SK-N-SH treated with all-trans-retinoic acid at 6 μM for 48 hours (cell line): ENCODE measurements around the gene C11orf97.

Experiments used
- ATAC-seq: fragments of 200-7000 bp; cut with Tn5 transposase; 3 replicates; pipeline ENCODE4 v1.9.1; 2020; ENCODE audit warnings: mild to moderate bottlenecking, moderate library complexity
- ARNTL ChIP-seq: fragments of 450-650 bp; formaldehyde crosslinking; IDR thresholded peaks from 2 replicates; pipeline ENCODE4 v1.5.0; 2020; ENCODE audit warnings: low read depth, mild to moderate bottlenecking, moderate library complexity, borderline replicate concordance
- BACH2 ChIP-seq: fragments of 250-450 bp; sonication (Bioruptor Pico); IDR thresholded peaks from 2 replicates; pipeline ENCODE4 v1.9.0; 2021; ENCODE audit warnings: mild to moderate bottlenecking, borderline replicate concordance
- CREB5 ChIP-seq: fragments of 250-450 bp; sonication (Bioruptor Pico); IDR thresholded peaks from 2 replicates; pipeline ENCODE4 v1.5.1; 2020; ENCODE audit warnings: low read depth, mild to moderate bottlenecking, moderate library complexity
- CSRNP3 ChIP-seq: fragments of 250-450 bp; sonication (Bioruptor Pico); IDR thresholded peaks from 2 replicates; pipeline ENCODE4 v1.5.1; 2021; ENCODE audit warnings: mild to moderate bottlenecking, moderate library complexity
- ESRRG ChIP-seq: fragments of 250-450 bp; sonication (Bioruptor Pico); IDR thresholded peaks from 2 replicates; pipeline ENCODE4 v1.6.1; 2021; ENCODE audit warnings: mild to moderate bottlenecking
- GLIS3 ChIP-seq: fragments of 250-450 bp; sonication (Bioruptor Pico); IDR thresholded peaks from 2 replicates; pipeline ENCODE4 v1.5.0; 2020; ENCODE audit warnings: mild to moderate bottlenecking, moderate library complexity
- OSR1 ChIP-seq: fragments of 250-450 bp; sonication (Bioruptor Pico); IDR thresholded peaks from 2 replicates; pipeline ENCODE4 v1.8.0; 2022; ENCODE audit warnings: moderate library complexity, mild to moderate bottlenecking, inconsistent platforms
- PATZ1 ChIP-seq: fragments of 250-450 bp; sonication (Bioruptor Pico); IDR thresholded peaks from 2 replicates; pipeline ENCODE4 v1.8.0; 2020; ENCODE audit warnings: mild to moderate bottlenecking, moderate library complexity, borderline replicate concordance
- POU6F1 ChIP-seq: fragments of 250-450 bp; sonication (Bioruptor Pico); IDR thresholded peaks from 2 replicates; pipeline ENCODE4 v1.8.0; 2021; ENCODE audit warnings: low read depth, mild to moderate bottlenecking, moderate library complexity, borderline replicate concordance
- TOX ChIP-seq: fragments of 250-450 bp; sonication (Bioruptor Pico); IDR thresholded peaks from 2 replicates; pipeline ENCODE4 v1.8.0; 2021; ENCODE audit warnings: mild to moderate bottlenecking, moderate library complexity, borderline replicate concordance
- TSHZ2 ChIP-seq: fragments of 250-450 bp; sonication (Bioruptor Pico); IDR thresholded peaks from 2 replicates; pipeline ENCODE4 v1.5.0; 2020; ENCODE audit warnings: mild to moderate bottlenecking, moderate library complexity
- ZC3H10 ChIP-seq: fragments of 250-450 bp; sonication (Bioruptor Pico); IDR thresholded peaks from 2 replicates; pipeline ENCODE4 v1.5.1; 2021; ENCODE audit warnings: mild to moderate bottlenecking, moderate library complexity
- ZFP3 ChIP-seq: fragments of 250-450 bp; sonication (Bioruptor Pico); IDR thresholded peaks from 2 replicates; pipeline ENCODE4 v1.5.0; 2020; ENCODE audit warnings: mild to moderate bottlenecking, moderate library complexity
- ZFP30 ChIP-seq: fragments of 450-650 bp; formaldehyde crosslinking; IDR thresholded peaks from 2 replicates; pipeline ENCODE4 v1.5.0; 2022; ENCODE audit warnings: mild to moderate bottlenecking, moderate library complexity
- ZNF565 ChIP-seq: fragments of 450-650 bp; formaldehyde crosslinking; conservative IDR thresholded peaks from 2 replicates; pipeline ENCODE4 v1.5.0; 2020; ENCODE audit warnings: low read depth, mild to moderate bottlenecking, moderate library complexity
- ZNF8 ChIP-seq: fragments of 450-650 bp; formaldehyde crosslinking; IDR thresholded peaks from 2 replicates; pipeline ENCODE4 v1.5.0; 2020; ENCODE audit warnings: mild to moderate bottlenecking, moderate library complexity

C11orf97 gene

GRCh38 chr11:94516725-94517124 is 4.5 kb downstream of the C11orf97 start:
- TF ChIP-seq ZC3H10 (CRISPR knock-in tag) = no peak
- no peak for TF ChIP-seq TOX
- TF ChIP-seq GLIS3 (CRISPR knock-in tag) = no peak
- TF ChIP-seq OSR1 = no peak
- no peak for TF ChIP-seq TSHZ2 (CRISPR knock-in tag)
- TF ChIP-seq PATZ1 (CRISPR knock-in tag) = no peak
- TF ChIP-seq ZNF565 (CRISPR knock-in tag) = no peak
- no peak for TF ChIP-seq BACH2 (CRISPR knock-in tag)
- no peak for TF ChIP-seq ARNTL (CRISPR knock-in tag)
- TF ChIP-seq ZFP3 (CRISPR knock-in tag) = no peak
- no peak for TF ChIP-seq ZNF8 (CRISPR knock-in tag)
- no peak for TF ChIP-seq ESRRG (CRISPR knock-in tag)
- TF ChIP-seq POU6F1 (CRISPR knock-in tag) = no peak
- no peak for TF ChIP-seq CSRNP3 (CRISPR knock-in tag)
- no peak for TF ChIP-seq ZFP30 (CRISPR knock-in tag)
- ATAC-seq = no peak

- no peak for TF ChIP-seq CREB5 (CRISPR knock-in tag)
- TF ChIP-seq ZFP30 (CRISPR knock-in tag) = no peak
- no peak for TF ChIP-seq BACH2 (CRISPR knock-in tag)
- TF ChIP-seq OSR1 = no peak
- TF ChIP-seq ARNTL (CRISPR knock-in tag) = no peak
- no peak for TF ChIP-seq TSHZ2 (CRISPR knock-in tag)
- TF ChIP-seq TOX = no peak
- ATAC-seq = no peak
These were observed 6.0 kb downstream of the C11orf97 start for GRCh38 chr11:94518300-94518699.

GRCh38 chr11:94519478-94520084 is 7.3 kb downstream of the C11orf97 start:
- ATAC-seq = peak; percentile 79
- no peak for TF ChIP-seq ZC3H10 (CRISPR knock-in tag)
- no peak for TF ChIP-seq CREB5 (CRISPR knock-in tag)
- no peak for TF ChIP-seq CSRNP3 (CRISPR knock-in tag)
- TF ChIP-seq PATZ1 (CRISPR knock-in tag) = no peak
- no peak for TF ChIP-seq TOX
- TF ChIP-seq ESRRG (CRISPR knock-in tag) = no peak
- TF ChIP-seq ZNF8 (CRISPR knock-in tag) = no peak
- no peak for TF ChIP-seq ZNF565 (CRISPR knock-in tag)
